HG02840 (cell line): ENCODE data around the gene AIG1.
A peak's percentile ranks its signal among the peaks of the same experiment; 100 is the strongest.

Experiments used
- ATAC-seq: cut with Tn5 transposase; IDR thresholded peaks from one replicate; pipeline ENCODE4 v1.9.1; 2021; ENCODE audit warnings: mild to moderate bottlenecking, moderate library complexity, moderate number of reproducible peaks; ENCODE audit not compliant: unreplicated experiment, low FRiP score

Gene AIG1

DNA sequence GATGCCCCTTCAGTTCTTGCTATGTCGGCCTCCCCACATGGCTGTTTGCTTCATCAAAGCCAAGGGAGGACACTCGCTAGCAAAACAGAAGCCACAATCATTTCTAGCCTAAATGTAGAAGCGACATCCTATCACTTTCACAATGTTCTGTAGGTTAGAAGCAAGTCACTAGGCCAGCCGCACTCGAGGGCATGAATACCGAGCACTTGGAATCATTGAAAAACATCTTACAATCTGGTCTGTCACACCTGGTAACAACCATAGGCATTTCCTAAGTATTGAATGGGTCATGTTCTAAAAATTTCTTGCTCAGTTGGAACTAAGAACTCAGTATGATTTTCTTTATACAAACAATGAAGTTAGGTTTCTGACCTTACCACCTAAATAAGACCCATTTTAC is 192.3 kb downstream of the AIG1 start:
- ATAC-seq = no peak

DNA sequence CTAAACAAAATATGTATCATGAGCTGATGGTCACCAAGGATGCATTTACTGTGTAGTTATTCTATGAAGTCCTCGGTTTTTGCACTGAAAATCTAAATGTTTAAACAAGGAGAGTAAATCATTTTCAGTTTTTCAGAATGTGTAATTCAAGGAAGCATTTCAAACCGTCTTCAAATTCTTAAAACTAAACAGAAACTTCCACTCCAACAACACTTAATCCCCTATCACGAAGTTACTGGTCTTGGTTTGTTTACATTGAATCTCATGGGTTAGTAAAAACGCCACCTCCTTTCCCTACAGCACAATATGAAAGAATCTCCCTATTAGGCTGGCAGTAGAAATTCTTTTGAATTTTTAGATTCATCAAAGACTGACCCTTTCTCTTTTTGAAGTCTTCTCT is 192.9 kb downstream of the AIG1 start:
- no peak for ATAC-seq

DNA sequence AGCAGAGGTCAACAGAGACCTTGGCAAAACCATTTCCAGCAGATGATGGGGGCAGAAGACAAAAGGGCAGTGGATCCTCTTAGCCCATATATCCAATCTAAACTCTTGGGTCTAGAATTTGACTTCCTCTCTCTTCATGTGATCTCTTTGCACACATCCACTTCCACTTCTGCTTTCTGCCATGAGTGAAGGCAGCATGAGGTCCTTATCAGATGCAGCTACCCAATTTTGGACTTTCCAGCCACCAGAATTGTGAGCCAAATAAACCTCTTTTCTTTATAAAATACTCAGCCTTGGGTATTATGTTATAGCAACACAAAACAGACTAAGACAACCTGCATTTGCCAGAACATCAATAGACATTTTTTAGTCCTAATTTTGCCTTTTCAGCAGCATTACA is 198.3 kb downstream of the AIG1 start:
- no peak for ATAC-seq

DNA sequence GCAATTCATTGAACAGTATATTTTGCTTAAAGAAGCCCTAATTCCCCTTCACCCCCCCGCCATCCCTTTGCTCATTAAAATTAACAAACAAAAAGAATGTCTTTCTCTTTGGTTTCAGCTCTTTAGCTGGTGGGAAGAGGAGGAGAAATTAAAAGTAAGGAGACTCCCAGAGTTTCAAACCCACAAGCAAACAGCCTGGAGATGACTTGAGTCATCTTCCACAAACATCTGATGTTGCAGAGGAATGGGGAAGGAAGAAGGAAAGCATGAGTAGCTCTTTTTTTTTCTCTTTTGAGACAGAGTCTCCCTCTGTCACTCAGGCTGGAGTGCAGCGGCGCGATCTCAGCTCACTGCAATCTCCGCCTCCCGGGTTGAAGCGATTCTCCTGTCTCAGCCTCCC is 200.2 kb downstream of the AIG1 start:
- no peak for ATAC-seq

DNA sequence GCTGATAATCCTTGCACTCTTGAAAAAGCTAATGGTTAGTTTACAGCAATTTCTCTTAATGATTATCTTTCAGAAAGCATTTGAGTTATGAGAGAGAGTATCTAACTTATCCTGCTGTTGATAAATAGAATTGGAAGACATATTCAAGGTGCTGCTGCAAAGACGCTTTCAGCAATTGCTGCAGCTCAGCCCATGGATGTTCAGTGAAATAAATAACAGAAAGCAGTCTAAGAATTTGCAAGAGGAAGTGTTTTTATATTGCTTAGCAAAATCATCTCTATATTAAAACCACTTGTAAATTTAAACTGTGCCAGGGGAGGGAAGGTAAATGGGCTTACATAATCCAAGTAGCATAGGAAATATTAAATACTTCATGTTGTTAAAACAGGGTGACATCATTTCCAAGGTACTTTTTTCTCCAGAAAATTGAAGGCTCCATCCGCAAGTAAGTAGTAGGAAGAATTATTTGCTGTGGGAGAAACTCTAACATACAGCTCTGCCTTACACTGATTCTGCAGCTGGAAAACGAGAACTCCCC is 201.3 kb downstream of the AIG1 start:
- ATAC-seq = no peak

DNA sequence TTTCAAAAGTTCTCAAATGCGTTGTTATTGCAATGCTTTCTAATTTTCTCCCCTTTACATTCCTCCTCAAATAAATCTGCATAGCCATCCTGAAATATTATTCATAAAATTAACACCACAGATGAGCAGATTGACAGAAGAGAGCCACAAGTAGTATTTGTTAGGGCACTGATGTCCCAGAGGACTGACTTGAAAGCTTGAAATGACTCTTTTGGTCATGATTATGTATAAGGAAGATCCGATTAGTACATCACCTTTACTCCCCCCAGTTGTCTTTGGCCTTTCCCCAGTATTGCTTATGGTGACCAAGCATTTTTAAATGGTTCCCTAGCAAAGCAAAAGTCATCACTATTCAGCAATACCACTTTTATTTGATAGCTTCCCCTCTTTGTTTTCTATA is 202.2 kb downstream of the AIG1 start:
- peak; percentile 68 for ATAC-seq

DNA sequence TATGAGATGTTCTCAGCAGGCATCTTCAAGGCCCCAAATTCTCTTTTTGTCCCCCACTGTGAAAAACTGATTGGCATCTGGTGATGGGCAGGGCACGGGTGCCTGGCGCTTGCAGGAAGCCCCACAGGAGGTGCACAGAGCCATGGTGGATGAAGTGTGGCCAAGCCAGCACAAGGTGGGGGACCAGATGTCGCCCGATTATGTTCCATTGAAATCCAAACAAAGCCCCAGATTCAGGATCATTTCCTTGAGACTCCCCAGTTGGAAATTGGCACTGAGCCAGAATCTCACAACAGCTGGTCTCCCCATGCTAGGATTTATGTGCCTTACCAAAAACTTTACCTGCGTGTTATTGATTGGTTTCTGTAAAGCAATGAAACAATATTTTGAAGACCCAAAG is 203.7 kb downstream of the AIG1 start:
- no peak for ATAC-seq

DNA sequence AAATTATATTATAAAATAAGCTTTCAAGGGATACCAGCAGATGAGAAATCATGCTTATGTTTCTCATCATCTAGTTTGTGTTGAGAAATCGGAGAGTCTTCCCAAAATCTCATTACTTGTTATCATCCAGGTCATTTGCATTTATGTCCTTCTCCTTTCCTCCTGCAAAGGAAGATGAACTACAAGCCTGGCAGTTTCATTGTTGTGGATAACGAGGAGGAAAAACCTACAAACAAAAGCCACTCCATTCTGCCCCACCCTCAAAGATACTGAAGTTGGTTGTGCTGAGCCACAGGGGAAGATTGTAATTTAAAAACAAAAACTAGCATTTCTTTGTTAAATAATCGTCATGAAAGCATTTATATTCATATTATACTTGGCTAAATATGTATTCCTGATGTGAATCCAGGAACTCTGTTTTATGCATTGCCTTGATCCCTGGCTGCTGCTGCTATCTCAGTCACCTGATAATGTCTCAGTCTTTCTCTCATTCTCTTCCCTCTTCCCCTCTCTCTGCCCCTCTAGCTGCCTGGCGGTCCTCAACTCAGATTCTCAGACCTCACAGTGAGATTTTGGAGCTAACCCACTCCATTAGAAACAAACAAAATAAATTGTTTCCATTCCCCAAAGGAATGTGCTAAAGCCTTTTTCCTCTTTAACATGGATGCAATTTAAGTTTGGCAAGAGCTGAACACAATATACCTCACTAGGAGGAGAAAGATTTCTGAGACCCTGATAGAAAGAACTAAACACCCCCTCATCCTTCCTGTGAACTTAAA is 204.5 kb downstream of the AIG1 start:
- ATAC-seq = no peak

DNA sequence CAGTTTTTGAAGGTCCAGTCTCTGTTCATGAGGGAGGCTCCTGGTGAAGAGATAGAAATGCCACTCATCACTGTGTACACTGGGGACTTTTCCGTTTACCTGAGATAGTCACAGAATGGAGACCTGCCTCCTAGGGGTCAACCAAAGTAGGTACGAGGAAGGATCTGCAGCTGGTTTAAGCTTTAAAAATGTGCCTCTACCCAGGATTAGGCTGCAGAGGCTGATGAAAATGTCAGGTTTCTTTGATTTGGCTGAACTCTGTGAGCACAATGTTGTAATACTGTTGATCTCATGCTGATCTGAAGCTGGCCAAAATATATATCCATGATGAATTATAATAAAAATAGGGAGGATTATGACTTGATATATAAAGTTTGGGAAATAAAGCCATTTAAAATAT is 207.1 kb downstream of the AIG1 start:
- no peak for ATAC-seq

DNA sequence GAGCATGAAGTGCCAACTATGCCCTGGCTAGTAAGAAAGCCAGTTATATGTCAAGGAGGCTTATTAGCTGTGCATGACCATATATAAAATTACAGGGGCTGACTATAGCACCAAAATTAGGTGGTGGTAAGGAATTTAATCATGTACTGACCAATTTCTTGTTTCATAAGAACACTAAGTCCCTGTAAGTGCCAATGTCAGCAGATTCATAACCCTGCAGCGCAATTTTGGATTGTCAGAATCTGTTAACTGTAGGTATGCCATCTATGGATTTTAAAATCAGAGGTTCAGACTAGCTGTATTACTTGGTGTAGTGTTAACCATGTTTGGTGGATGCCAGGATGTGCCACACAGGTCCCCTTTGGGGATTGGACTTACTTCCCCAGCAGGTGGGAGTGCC is 207.8 kb downstream of the AIG1 start:
- no peak for ATAC-seq

DNA sequence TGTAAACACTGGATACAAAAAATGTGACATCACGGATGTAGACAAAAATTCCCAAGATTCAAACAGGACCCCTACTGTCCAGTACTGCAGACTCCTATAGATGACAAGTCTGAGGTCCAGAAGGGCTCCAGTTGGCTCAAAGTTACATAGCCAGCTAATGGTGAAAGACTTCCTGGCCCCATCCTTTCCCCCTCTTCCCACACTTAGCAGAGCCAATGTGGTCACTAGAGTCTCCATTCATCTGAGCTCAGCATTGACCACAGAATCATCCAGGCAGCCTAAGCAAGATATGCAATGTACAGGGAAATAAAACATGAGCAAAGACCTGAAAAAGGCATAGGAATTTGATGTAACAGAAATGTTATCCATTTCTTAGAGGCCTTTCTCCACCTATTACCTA is 209.3 kb downstream of the AIG1 start:
- ATAC-seq = no peak

DNA sequence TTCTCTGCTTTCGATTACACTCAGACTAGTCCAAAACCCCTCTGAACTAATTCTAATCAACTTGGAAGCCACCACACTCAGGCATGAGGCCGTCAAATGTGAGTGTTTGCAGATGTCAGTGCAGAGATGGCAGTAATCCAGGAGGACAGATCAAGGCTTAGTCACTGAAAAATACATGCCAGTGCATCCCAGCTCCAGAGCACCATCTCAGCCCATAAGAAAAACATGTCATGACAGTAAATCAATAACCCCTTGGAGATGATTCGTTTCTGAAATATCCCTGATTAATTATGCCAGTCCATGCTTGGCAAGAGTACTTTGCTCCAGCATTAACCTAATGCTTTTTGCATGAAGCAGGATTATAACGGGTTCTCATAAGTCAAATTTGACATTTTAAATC is 210.3 kb downstream of the AIG1 start:
- no peak for ATAC-seq

DNA sequence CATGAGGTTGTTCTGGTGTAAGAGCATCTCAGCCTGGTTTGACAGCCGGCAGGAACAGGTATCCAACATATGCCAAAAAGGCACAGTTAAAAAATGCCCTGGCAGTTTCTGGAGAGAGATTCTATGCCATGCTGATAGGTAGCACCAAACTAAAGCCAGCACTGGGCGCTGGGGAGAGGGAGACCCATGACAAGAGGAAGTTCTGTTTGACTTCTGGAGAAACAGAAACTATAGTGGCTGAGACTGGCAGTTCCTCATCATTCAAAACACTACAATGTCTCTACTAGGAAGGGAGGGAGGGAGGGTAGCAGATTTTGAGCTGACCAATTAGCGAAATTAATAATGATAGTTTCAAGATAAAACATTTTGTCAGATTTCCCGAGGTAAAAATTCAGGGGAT is 215.7 kb downstream of the AIG1 start:
- peak; percentile 91 for ATAC-seq

DNA sequence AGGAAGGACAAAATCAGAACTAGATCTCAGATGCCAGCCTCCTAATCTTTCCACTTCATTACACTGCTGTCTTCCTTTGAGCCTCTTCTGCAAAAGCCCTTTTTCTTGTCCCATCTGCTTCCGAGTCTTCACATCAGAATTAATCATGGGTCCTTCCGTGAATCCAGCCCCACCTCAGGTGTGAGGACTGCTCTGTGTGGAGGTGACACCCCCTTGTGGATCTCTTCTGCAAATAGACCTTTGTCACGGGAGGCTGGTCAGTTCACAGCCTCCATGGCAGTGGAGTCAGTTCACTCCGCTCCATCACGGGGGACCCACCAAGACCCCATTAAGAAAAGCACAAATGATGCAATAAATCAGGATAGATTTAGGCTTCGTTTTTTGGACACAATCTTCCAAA is 218.7 kb downstream of the AIG1 start:
- no peak for ATAC-seq

DNA sequence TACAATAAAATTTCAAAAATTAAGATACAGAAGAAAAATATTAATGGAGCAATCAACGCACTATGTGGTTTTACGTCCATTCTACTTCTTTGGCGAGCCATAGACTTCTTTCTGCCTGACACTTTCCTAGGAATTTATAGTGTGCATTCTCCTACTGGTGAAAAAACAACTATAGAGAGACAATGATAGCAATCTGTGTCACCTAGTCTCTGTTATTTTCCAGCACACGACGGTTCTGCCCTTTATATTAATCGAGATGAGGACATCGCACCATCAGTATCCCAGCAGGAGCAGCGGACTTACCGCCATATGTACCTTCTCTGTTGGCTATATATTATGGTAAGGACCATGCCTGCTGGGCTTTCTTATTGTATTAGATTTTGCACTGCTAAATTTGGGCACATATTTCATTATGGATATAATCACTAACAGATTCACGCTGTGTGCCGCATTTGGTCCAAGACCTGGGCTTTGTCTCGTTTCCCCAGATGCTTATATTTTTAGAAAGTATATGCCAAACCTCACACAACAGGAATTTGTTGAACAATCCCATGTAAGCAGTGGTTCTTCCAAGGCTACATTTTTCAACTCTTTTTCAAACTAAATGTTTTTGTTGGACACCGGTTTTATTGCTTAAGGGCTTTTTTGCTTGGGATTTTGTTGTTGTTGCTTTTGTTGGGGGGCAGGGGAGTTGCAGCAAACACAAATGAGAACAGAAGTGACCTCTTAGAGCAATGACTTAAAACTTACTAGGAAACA is 223.4 kb downstream of the AIG1 start:
- ATAC-seq = no peak

DNA sequence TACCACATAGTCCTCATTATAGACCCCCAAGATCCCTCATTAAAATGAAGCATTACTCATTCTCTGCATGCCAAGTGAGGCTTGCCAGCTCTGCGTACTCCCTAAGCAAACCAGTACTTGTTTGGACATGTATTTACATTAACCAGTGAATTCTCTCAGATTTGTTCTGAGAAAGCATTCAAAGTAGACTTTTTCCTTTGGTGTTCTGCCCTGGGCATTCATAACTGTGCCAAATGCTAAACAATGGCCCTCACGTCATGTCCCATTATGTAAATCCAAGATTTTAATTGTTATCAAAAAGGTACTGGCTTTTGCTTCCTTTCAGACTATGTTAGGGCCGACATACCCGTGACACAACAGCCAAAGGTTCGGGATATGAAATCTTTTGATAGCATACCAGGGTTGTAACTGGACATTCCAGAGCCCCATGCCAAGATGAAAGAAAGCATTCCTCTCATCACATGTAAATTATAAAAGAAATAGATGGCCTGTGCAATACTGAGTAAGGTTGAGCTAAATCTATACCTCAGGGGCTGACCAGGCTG is 225.6 kb downstream of the AIG1 start:
- no peak for ATAC-seq

DNA sequence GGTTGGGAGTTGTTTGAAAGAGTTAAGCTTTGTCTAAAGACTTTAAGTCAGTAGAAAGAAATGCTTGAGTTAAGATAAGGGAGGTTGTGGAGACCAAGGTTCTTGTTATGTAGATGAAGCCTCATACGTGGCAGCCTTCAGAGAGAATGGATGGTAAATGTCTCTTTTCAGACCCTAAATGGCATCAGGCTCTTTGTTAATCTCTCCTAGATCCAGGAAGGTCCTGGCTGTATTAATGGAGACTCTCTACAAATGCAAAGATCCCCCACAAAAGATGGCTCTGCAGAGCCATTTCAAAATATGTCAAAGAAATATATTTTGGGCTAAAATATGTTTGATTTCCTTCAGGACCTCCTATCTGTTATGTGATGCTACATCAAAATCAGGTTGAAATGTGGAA is 228.2 kb downstream of the AIG1 start:
- ATAC-seq = no peak

DNA sequence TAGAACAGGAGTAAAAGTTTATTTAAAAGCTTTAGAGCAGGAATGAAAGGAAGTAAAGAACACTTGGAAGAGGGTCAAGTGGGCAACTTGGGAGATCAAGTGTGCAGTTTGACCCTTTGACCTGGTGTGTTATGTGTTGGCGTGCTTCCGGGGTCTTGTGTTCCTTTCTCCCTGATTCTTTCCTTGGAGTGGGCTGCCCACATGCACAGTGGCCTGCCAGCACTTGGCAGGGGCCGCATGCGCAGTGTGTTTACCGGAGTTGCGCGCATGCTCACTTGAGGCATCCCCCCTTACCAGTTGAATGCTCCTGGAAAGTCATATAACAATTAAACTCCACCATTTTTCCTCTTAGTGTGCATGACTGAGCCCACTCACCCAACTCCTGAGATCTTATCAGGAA is 229.5 kb downstream of the AIG1 start:
- ATAC-seq = no peak

DNA sequence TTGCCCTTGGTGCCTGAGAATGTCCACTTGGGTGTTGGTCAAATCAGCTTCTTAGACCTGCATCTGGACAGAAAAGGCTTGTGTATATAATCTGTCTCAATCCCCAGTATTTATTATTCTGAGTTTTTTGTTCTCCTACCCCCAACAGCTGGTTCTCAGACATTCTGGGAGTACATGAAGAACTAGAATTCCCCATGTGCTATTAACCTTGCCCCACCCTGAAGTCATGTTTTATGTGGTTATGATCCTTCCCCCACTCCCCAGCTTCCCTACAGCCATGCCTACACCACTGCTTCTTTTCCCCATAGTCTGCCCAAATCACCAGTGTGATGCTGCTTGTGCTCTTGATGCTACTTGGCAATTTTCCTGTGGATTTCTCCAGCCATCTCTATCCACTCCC is 232.8 kb downstream of the AIG1 start:
- ATAC-seq = no peak

DNA sequence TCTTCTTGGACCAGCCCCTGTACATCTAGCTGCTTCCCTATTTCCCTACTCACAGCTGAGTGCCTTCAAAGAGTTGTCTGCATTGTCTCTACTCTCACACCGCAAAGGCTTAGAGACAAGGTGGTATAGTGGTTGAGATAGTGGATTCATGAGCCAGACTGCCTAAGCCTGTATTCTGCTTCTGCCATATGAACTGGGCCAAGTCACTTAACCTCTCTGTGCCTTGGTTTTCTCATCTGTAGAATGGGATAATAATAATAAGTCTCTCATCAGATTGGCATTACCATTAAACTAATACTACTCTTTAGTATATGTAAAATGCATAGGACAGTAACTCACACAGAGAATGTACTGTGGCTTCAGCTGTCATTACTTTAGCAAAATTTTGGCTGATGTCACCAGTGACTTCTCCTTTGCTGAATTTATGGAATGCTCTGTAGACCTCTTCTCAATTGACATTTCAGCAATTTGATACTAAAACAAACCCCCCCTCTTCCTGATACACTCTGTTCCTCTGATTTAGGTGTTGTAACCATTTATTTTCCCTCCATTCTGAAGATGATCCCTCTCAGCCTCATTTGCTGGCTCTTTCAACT is 233.7 kb downstream of the AIG1 start:
- ATAC-seq = no peak

DNA sequence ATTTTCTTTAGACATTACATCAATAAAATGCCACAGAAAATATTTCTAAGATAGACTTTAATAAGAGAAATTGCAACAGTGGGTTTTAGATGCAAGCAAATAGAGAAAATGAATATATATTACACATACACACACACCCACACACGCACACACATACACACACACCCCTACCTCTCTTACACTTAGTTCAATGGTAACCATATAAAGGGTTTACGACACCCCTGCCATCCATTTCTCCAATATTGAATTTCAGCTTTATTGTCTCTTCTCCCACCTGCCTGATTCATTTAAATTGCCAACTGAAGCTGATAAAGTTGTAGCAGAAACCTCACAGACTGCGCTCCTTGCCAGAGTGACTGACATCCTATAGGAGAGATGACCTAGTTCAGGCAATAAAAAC is 235.2 kb downstream of the AIG1 start:
- no peak for ATAC-seq
